Lower leg skin (tissue), 4 donors: ENCODE data around the gene TUBGCP6. TPM values are rescaled to one million over a fixed set of nuclear protein-coding genes. Genes with fewer than 3 reads are reported as not detected.

Experiments used
- DNase-seq, 2 donors: peaks; one replicate each; pipeline ENCODE4 v3.0.0-alpha.2; 2019; ENCODE audit warnings: low spot score in 2 of 2
- H3K4me3 ChIP-seq: fragments of 200-600 bp; sonication (generic); 2 replicates; pipeline ENCODE4 v1.5.1; 2017; ENCODE audit warnings: mild to moderate bottlenecking, low read depth; ENCODE audit not compliant: poor library complexity, severe bottlenecking
- CTCF ChIP-seq, 3 donors: fragments of 450-650 bp; IDR thresholded peaks; one replicate each; pipeline ENCODE4 v1.5.1; 2016; ENCODE audit warnings: antibody characterized with exemption in 3 of 3, mild to moderate bottlenecking in 3 of 3, moderate library complexity in 2 of 3
- POLR2A ChIP-seq, 2 donors: fragments of 450-650 bp; IDR thresholded peaks; one replicate each; pipeline ENCODE4 v1.6.1; 2016 to 2017; ENCODE audit warnings: antibody characterized with exemption in 2 of 2, mild to moderate bottlenecking in 1 of 2, moderate library complexity in 1 of 2
- WGBS, 2 donors: methylation state at CpG; one replicate each; pipeline ENCODE4 v1.1.5; 2018; 5-methylcytosine and 5-hydroxymethylcytosine counted together
- intact Hi-C: fragments of 100-400 bp; cut with DNase I; formaldehyde crosslinking; loops from one replicate; pipeline ENCODE4 v1.15.0; 2023; ENCODE audit warnings: low total_unique reads
- total RNA-seq, 4 donors: library from RNA; depleted of rRNA; stranded (reverse); fragments of >200 nt; gene quantifications; one replicate each; pipeline ENCODE4 v1.1.0, GENCODE V29; 2016

Gene TUBGCP6
- total RNA-seq, 4 donors from 2014 or later = 37.1 to 67.0 (median 52.5) TPM

- TF ChIP-seq CTCF (IDR thresholded peaks at IDR 0.05) (no peak), POLR2A (IDR thresholded peaks at IDR 0.05) (no peak)
- no peak overlapping the region for H3K4me3 ChIP-seq
- WGBS, 2 donors = 59 to 72% methylated on average over 9 of the region's 9 CpGs
- intact Hi-C loops = no loop called here
- DNase-seq = no peak
Observed at GRCh38 chr22:50262973-50263617, 18.3 kb upstream of the TUBGCP6 start.

- TF ChIP-seq CTCF (IDR thresholded peaks at IDR 0.05) = no peak
- no peak for TF ChIP-seq POLR2A (IDR thresholded peaks at IDR 0.05)
- 52 to 53% methylated on average over 3 to 7 of the region's 7 CpGs for WGBS, 2 donors
- no peak for DNase-seq
- H3K4me3 ChIP-seq = no peak overlapping the region
- intact Hi-C loops = no loop called here
Observed at GRCh38 chr22:50262460-50262911, 17.7 kb upstream of the TUBGCP6 start.

GRCh38 chr22:50261615-50262459, 17.0 kb upstream of the TUBGCP6 start, which contains the start of gene MAPK12:
MAPK12 (minus strand) TSS chr22:50261683; CDS start chr22:50261509, 174 bp downstream.
- intact Hi-C loops = no loop called here
- DNase-seq = no peak
- H3K4me3 ChIP-seq = no peak within 1 kb of the TSS
- TF ChIP-seq POLR2A (IDR thresholded peaks at IDR 0.05) (no peak), CTCF (IDR thresholded peaks at IDR 0.05) (no peak)
- WGBS, 2 donors = 6 to 24% methylated on average over 6 to 42 of the region's 61 CpGs

GRCh38 chr22:50260801-50261614, 16.2 kb upstream of the TUBGCP6 start:
- TF ChIP-seq CTCF (IDR thresholded peaks at IDR 0.05) = no peak
- no peak for TF ChIP-seq POLR2A (IDR thresholded peaks at IDR 0.05)
- intact Hi-C loops = no loop called here
- H3K4me3 ChIP-seq = no peak overlapping the region
- WGBS, 2 donors = 2 to 3% methylated on average over 20 to 56 of the region's 92 CpGs
- DNase-seq = no peak

- DNase-seq = no peak
- WGBS, 2 donors = 23% methylated on average over 9 to 10 of the region's 11 CpGs
- intact Hi-C loops = no loop called here
- no peak overlapping the region for H3K4me3 ChIP-seq
- TF ChIP-seq POLR2A (IDR thresholded peaks at IDR 0.05) (no peak), CTCF (IDR thresholded peaks at IDR 0.05) (no peak)
Observed at GRCh38 chr22:50260434-50260800, 15.6 kb upstream of the TUBGCP6 start.
